Measurements from ENCODE around the gene CELSR1.

DNA sequence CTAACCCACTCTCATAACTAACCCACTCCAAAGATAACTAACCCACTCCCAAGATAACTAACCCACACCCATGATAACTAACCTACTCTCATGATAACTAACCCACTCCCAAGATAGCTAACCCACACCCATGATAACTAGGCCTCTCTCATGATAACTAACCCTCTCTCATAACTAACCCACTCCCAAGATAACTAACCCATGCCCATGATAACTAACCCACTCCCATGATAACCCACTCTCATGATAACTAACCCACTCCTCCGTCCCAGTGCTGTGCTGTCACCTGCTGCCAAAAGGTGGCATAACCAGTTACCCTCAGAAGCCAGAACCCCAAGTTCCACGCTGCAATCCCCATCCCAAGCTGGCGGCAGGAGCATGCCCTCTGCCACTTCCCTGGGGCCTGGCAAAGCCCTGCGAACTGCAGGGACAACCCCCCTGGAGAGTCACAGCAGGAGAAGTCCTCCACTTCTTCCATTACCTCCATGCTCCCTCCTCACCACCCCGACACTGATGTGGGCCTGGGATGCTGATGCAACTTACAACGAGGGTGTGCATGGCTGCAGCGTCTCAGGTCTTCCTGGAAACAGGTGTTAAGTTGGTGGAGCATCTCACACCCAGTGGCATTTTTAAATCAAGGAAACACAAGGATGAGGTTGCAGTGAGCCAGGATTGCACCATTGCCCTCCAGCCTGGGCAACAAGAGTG is 30.8 kb upstream of the CELSR1 start:
- TF ChIP-seq POLR2AphosphoS5 (IDR thresholded peaks at IDR 0.05; ENCODE audit: low read depth, low read length): no peak
- TF ChIP-seq, protein P1, sequence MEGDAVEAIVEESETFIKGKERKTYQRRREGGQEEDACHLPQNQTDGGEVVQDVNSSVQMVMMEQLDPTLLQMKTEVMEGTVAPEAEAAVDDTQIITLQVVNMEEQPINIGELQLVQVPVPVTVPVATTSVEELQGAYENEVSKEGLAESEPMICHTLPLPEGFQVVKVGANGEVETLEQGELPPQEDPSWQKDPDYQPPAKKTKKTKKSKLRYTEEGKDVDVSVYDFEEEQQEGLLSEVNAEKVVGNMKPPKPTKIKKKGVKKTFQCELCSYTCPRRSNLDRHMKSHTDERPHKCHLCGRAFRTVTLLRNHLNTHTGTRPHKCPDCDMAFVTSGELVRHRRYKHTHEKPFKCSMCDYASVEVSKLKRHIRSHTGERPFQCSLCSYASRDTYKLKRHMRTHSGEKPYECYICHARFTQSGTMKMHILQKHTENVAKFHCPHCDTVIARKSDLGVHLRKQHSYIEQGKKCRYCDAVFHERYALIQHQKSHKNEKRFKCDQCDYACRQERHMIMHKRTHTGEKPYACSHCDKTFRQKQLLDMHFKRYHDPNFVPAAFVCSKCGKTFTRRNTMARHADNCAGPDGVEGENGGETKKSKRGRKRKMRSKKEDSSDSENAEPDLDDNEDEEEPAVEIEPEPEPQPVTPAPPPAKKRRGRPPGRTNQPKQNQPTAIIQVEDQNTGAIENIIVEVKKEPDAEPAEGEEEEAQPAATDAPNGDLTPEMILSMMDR (IDR thresholded peaks at IDR 0.05): no peak
